ENCODE measurements around the gene GSTT4. TPM values are rescaled to one million over a fixed set of nuclear protein-coding genes. Genes with fewer than 3 reads are reported as not detected.

The GSTT4 gene
- total RNA-seq, 1 experiment from 2014 or later: not detected

GRCh38 chr22:24033731-24034130, 28.5 kb upstream of the GSTT4 start:
- no CpG with 5 or more reads among the region's 4 CpGs for WGBS (ENCODE audit: extremely low coverage, insufficient read length, low lambda C conversion rate)
- Histone ChIP-seq H2BK12ac (ENCODE audit: insufficient read length, low read depth, low read length) (no peak overlapping the region), H3K4me2 (ENCODE audit: insufficient read depth, insufficient read length, low read length) (no peak overlapping the region), H3T11ph (ENCODE audit: low read length) (no peak overlapping the region), H3K9ac (ENCODE audit: extremely low read depth, insufficient read length, low read length) (no peak overlapping the region), H3K56ac (ENCODE audit: insufficient read length, low read depth, low read length) (no peak overlapping the region), H3K27ac (ENCODE audit: insufficient read length, low read depth, low read length) (no peak overlapping the region), H2AK5ac (ENCODE audit: insufficient read length, low read length) (no peak overlapping the region), H3K14ac (ENCODE audit: insufficient read depth, low read length) (no peak overlapping the region), H4K8ac (replicated peaks; ENCODE audit: insufficient read length, low read depth, low read length) (no peak overlapping the region), H3K23ac (ENCODE audit: insufficient read length, low read depth, low read length) (no peak overlapping the region), H3K23me2 (ENCODE audit: insufficient read length, low read depth, low read length, poor library complexity, severe bottlenecking) (no peaks in the 10 kb centered on the region), H4K91ac (ENCODE audit: insufficient read length, low read depth, low read length) (no peak overlapping the region), H3K79me2 (ENCODE audit: insufficient read depth, low read length) (peaks cover 3% of the 10 kb centered on the region; the same call in 1 of the 2 replicates), H4K5ac (ENCODE audit: insufficient read length, low read depth, low read length) (no peak overlapping the region), H3K27me3 (ENCODE audit: insufficient read depth, low read length) (no peaks in the 10 kb centered on the region), H3K4ac (ENCODE audit: low read depth, low read length) (no peak overlapping the region), H3K79me1 (ENCODE audit: insufficient read depth, low read depth, low read length, poor library complexity, severe bottlenecking) (peaks cover 3% of the 10 kb centered on the region), H3K9me3 (ENCODE audit: control insufficient read depth, low read depth, low read length) (no peaks in the 10 kb centered on the region), H2BK20ac (ENCODE audit: low read depth, low read length, poor library complexity, severe bottlenecking) (no peak overlapping the region), H3K18ac (ENCODE audit: insufficient read length, low read depth, low read length) (no peak overlapping the region), H2BK15ac (ENCODE audit: low read depth, low read length) (no peak overlapping the region), H2BK120ac (ENCODE audit: low read depth, low read length, poor library complexity, severe bottlenecking) (no peak overlapping the region), H3K4me1 (ENCODE audit: insufficient read depth, low read length) (no peaks in the 10 kb centered on the region), H4K20me1 (ENCODE audit: control insufficient read depth, insufficient read depth, insufficient read length) (no peaks in the 10 kb centered on the region), H2BK5ac (ENCODE audit: insufficient read length, low read length) (no peak overlapping the region), H2AFZ (ENCODE audit: low read length) (no peak overlapping the region)
- peak overlapping the region in 2 of 3 experiments; percentile 76 to 80; a peak in 2 of 7 replicates for H3K27ac Mint-ChIP-seq
- H3K4me1 Mint-ChIP-seq: peaks cover 11 to 13% of the 10 kb centered on the region in 2 experiments
- peaks cover 10 to 28% (median 20%) of the 10 kb centered on the region in 3 experiments; a peak in 6 of 7 replicates for H3K36me3 Mint-ChIP-seq (ENCODE audit: insufficient read depth in 1 of 3, low read depth in 3 of 3)
- no peak for DNase-seq
- TF ChIP-seq, protein P1, sequence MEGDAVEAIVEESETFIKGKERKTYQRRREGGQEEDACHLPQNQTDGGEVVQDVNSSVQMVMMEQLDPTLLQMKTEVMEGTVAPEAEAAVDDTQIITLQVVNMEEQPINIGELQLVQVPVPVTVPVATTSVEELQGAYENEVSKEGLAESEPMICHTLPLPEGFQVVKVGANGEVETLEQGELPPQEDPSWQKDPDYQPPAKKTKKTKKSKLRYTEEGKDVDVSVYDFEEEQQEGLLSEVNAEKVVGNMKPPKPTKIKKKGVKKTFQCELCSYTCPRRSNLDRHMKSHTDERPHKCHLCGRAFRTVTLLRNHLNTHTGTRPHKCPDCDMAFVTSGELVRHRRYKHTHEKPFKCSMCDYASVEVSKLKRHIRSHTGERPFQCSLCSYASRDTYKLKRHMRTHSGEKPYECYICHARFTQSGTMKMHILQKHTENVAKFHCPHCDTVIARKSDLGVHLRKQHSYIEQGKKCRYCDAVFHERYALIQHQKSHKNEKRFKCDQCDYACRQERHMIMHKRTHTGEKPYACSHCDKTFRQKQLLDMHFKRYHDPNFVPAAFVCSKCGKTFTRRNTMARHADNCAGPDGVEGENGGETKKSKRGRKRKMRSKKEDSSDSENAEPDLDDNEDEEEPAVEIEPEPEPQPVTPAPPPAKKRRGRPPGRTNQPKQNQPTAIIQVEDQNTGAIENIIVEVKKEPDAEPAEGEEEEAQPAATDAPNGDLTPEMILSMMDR (conservative IDR thresholded peaks at IDR 0.05): no peak
- no peaks in the 10 kb centered on the region for H3K27me3 Mint-ChIP-seq (ENCODE audit: low read depth)
- H3K9me3 Mint-ChIP-seq: no peaks in the 10 kb centered on the region
- no peak overlapping the region for H3K4me3 Mint-ChIP-seq
